HUES64 (cell line): ENCODE results near the gene NECTIN2.

ENCODE experiments used
- H3K27ac ChIP-seq: 2 replicates; pipeline ENCODE4 v1.7.0; 2013; ENCODE audit warnings: low read depth, low read length, inconsistent platforms
- H3K27me3 ChIP-seq: 2 replicates; pipeline ENCODE4 v1.6.1; 2013; ENCODE audit warnings: mild to moderate bottlenecking, low read length; ENCODE audit not compliant: insufficient read depth
- H3K36me3 ChIP-seq: 2 replicates; pipeline ENCODE4 v1.6.1; 2013; ENCODE audit warnings: mild to moderate bottlenecking, low read length; ENCODE audit not compliant: insufficient read depth
- H3K4me1 ChIP-seq: 2 replicates; pipeline ENCODE4 v1.6.1; 2013; ENCODE audit warnings: mild to moderate bottlenecking, low read length, moderate library complexity; ENCODE audit not compliant: insufficient read depth
- H3K4me3 ChIP-seq: 2 replicates; pipeline ENCODE4 v1.5.1; 2013; ENCODE audit warnings: mild to moderate bottlenecking, low read length, moderate library complexity
- H3K9ac ChIP-seq: 2 replicates; pipeline ENCODE4 v1.6.1; 2013; ENCODE audit warnings: mild to moderate bottlenecking, low read depth, low read length
- H3K9me3 ChIP-seq: 2 replicates; pipeline ENCODE4 v1.6.1; 2013; ENCODE audit warnings: low read depth, low read length; ENCODE audit not compliant: insufficient read depth
- WGBS: fragments of 150-250, 120-280 bp; methylation state at CpG from one replicate; pipeline ENCODE4 v1.1.7; 2013; ENCODE audit warnings: missing lambda C conversion rate; 5-methylcytosine and 5-hydroxymethylcytosine counted together

The NECTIN2 gene

GRCh38 chr19:44889830-44890365 lies 43.8 kb downstream of the NECTIN2 start:
- WGBS, result 67% methylated on average over 17 of the region's 17 CpGs
- H3K36me3 ChIP-seq, result peaks cover 58% of the 10 kb centered on the region
- H3K4me3 ChIP-seq, result peak overlapping the region; percentile 57
- no peaks in the 10 kb centered on the region for H3K9me3 ChIP-seq
- H3K4me1 ChIP-seq, result peaks cover 6% of the 10 kb centered on the region; the same call in 1 of the 2 replicates
- peak overlapping the region; percentile 89 for H3K27ac ChIP-seq
- H3K27me3 ChIP-seq, result no peaks in the 10 kb centered on the region
- peak overlapping the region; percentile 72 for H3K9ac ChIP-seq

- no peaks in the 10 kb centered on the region for H3K9me3 ChIP-seq
- no peaks in the 10 kb centered on the region for H3K27me3 ChIP-seq
- H3K4me1 ChIP-seq, result peaks cover 6% of the 10 kb centered on the region; the same call in 1 of the 2 replicates
- H3K4me3 ChIP-seq, result peak overlapping the region; percentile 57
- H3K9ac ChIP-seq, result peak overlapping the region; percentile 72
- peaks cover 60% of the 10 kb centered on the region for H3K36me3 ChIP-seq
- under 1% methylated on average over 40 of the region's 40 CpGs for WGBS
- H3K27ac ChIP-seq, result peak overlapping the region; percentile 89
Observed at GRCh38 chr19:44890366-44891015, 44.4 kb downstream of the NECTIN2 start.

- Histone ChIP-seq H3K27ac (peak within 1 kb of the TSS; percentile 92), H3K9me3 (no peaks in the 10 kb centered on the region), H3K36me3 (peaks cover 60% of the 10 kb centered on the region), H3K27me3 (no peaks in the 10 kb centered on the region), H3K9ac (peak within 1 kb of the TSS; percentile 95), H3K4me3 (peak within 1 kb of the TSS; percentile 93), H3K4me1 (peaks cover 6% of the 10 kb centered on the region; the same call in 1 of the 2 replicates)
- WGBS, result under 1% methylated on average over 81 of the region's 81 CpGs
Observed at GRCh38 chr19:44891016-44891882, 45.2 kb downstream of the NECTIN2 start, which contains the start of gene TOMM40. Gene TOMM40 (plus strand): TSS chr19:44891254. CDS start chr19:44891416, 162 bp downstream.

GRCh38 chr19:44892932-44893331 lies 46.8 kb downstream of the NECTIN2 start:
- peaks cover 66% of the 10 kb centered on the region for H3K36me3 ChIP-seq
- H3K4me3 ChIP-seq, result 0 out of 2 replicates have a peak overlapping the region, but pooled peaks have one; percentile 93
- H3K27me3 ChIP-seq, result no peaks in the 10 kb centered on the region
- H3K27ac ChIP-seq, result no peak overlapping the region
- 97% methylated on average over 7 of the region's 7 CpGs for WGBS
- H3K9me3 ChIP-seq, result no peaks in the 10 kb centered on the region
- peaks cover 6% of the 10 kb centered on the region; the same call in 1 of the 2 replicates for H3K4me1 ChIP-seq
- 0 out of 2 replicates have a peak overlapping the region, but pooled peaks have one; percentile 95 for H3K9ac ChIP-seq

GRCh38 chr19:44893332-44894051 lies 47.4 kb downstream of the NECTIN2 start:
- H3K27ac ChIP-seq, result no peak overlapping the region
- H3K36me3 ChIP-seq, result peaks cover 66% of the 10 kb centered on the region
- H3K9ac ChIP-seq, result no peak overlapping the region
- peaks cover 6% of the 10 kb centered on the region; the same call in 1 of the 2 replicates for H3K4me1 ChIP-seq
- 93% methylated on average over 18 of the region's 18 CpGs for WGBS
- no peaks in the 10 kb centered on the region for H3K9me3 ChIP-seq
- H3K27me3 ChIP-seq, result no peaks in the 10 kb centered on the region
- no peak overlapping the region for H3K4me3 ChIP-seq

- 94% methylated on average over 6 of the region's 6 CpGs for WGBS
- peaks cover 6% of the 10 kb centered on the region; the same call in 1 of the 2 replicates for H3K4me1 ChIP-seq
- H3K9ac ChIP-seq, result no peak overlapping the region
- H3K4me3 ChIP-seq, result no peak overlapping the region
- H3K27ac ChIP-seq, result no peak overlapping the region
- no peaks in the 10 kb centered on the region for H3K27me3 ChIP-seq
- no peaks in the 10 kb centered on the region for H3K9me3 ChIP-seq
- peaks cover 64% of the 10 kb centered on the region for H3K36me3 ChIP-seq
Observed at GRCh38 chr19:44894052-44894400, 47.9 kb downstream of the NECTIN2 start.

GRCh38 chr19:44894946-44895345 lies 48.8 kb downstream of the NECTIN2 start:
- Histone ChIP-seq H3K36me3 (peaks cover 71% of the 10 kb centered on the region), H3K9ac (no peak overlapping the region), H3K4me1 (peaks cover 6% of the 10 kb centered on the region; the same call in 1 of the 2 replicates), H3K27ac (no peak overlapping the region), H3K4me3 (no peak overlapping the region), H3K9me3 (no peaks in the 10 kb centered on the region), H3K27me3 (no peaks in the 10 kb centered on the region)
- WGBS, result 90% methylated on average over 9 of the region's 9 CpGs

- 93% methylated on average over 8 of the region's 8 CpGs for WGBS
- H3K4me1 ChIP-seq, result no peaks in the 10 kb centered on the region
- H3K36me3 ChIP-seq, result peaks cover 95% of the 10 kb centered on the region
- H3K9ac ChIP-seq, result no peak overlapping the region
- no peaks in the 10 kb centered on the region for H3K27me3 ChIP-seq
- H3K9me3 ChIP-seq, result no peaks in the 10 kb centered on the region
- no peak overlapping the region for H3K27ac ChIP-seq
- H3K4me3 ChIP-seq, result no peak overlapping the region
Observed at GRCh38 chr19:44897835-44898234, 51.7 kb downstream of the NECTIN2 start.

GRCh38 chr19:44900328-44901244 lies 54.5 kb downstream of the NECTIN2 start:
- Histone ChIP-seq H3K36me3 (peaks cover 72% of the 10 kb centered on the region), H3K27me3 (no peaks in the 10 kb centered on the region), H3K4me3 (no peak overlapping the region), H3K9me3 (no peaks in the 10 kb centered on the region), H3K9ac (no peak overlapping the region), H3K4me1 (no peaks in the 10 kb centered on the region), H3K27ac (no peak overlapping the region)
- WGBS, result 96% methylated on average over 19 of the region's 19 CpGs

GRCh38 chr19:44903216-44903601 lies 57.1 kb downstream of the NECTIN2 start:
- Histone ChIP-seq H3K9me3 (no peaks in the 10 kb centered on the region), H3K36me3 (peaks cover 59% of the 10 kb centered on the region), H3K4me1 (no peaks in the 10 kb centered on the region), H3K4me3 (no peak overlapping the region), H3K9ac (no peak overlapping the region), H3K27ac (no peak overlapping the region), H3K27me3 (no peaks in the 10 kb centered on the region)
- WGBS, result 82% methylated on average over 14 of the region's 15 CpGs
